Upper lobe of right lung (tissue), 1 donor: ENCODE results near the gene ABCA9. TPM values are rescaled to one million over a fixed set of nuclear protein-coding genes. Genes with fewer than 3 reads are reported as not detected.

Experiments used
- ATAC-seq: fragments of 200-7000 bp; cut with Tn5 transposase; one replicate; pipeline ENCODE4 v1.9.1; 2020; ENCODE audit warnings: mild to moderate bottlenecking, moderate library complexity
- DNase-seq: peaks from one replicate; pipeline ENCODE4 v3.0.0-alpha.2; 2020
- H3K27ac ChIP-seq: fragments of 200-600 bp; one replicate; pipeline ENCODE4 v1.8.0; 2022
- H3K27me3 ChIP-seq: fragments of 200-600 bp; one replicate; pipeline ENCODE4 v1.8.0; 2022; ENCODE audit warnings: mild to moderate bottlenecking
- H3K36me3 ChIP-seq: fragments of 200-600 bp; one replicate; pipeline ENCODE4 v1.8.0; 2022
- H3K4me1 ChIP-seq: fragments of 200-600 bp; one replicate; pipeline ENCODE4 v1.8.0; 2022
- H3K4me3 ChIP-seq: fragments of 200-600 bp; one replicate; pipeline ENCODE4 v1.8.0; 2022; ENCODE audit warnings: mild to moderate bottlenecking
- H3K9me3 ChIP-seq: fragments of 200-600 bp; one replicate; pipeline ENCODE4 v1.8.0; 2022
- intact Hi-C: fragments of 100-400 bp; cut with DNase I; formaldehyde crosslinking; loops from one replicate; pipeline ENCODE4 v1.11.0; 2022
- total RNA-seq: library from RNA; stranded (reverse); fragmentation: NEBNext Ultra II Directional; extraction: Animal tissue kit (Norgen Biotek cat#: 25700); gene quantifications from one replicate; pipeline ENCODE4 v1.2.1, GENCODE V29; 2021
- TF ChIP-seq, protein P1 (sequence below): fragments of 200-600 bp; IDR thresholded peaks from one replicate; pipeline ENCODE4 v1.8.0; 2022; ENCODE audit warnings: antibody characterized with exemption
- donor health status: DM: no; HTN: yes; CAD: no; lungs with severe emphysema.

Gene ABCA9
- total RNA-seq, 1 donor from 2014 or later, result 11.1 TPM

GRCh38 chr17:69096541-69096940 lies 35.8 kb upstream of the ABCA9 start:
- intact Hi-C loops, result no loop called here
- Histone ChIP-seq H3K36me3 (peaks cover 18% of the 10 kb centered on the region), H3K4me3 (no peak overlapping the region), H3K9me3 (no peaks in the 10 kb centered on the region), H3K4me1 (no peaks in the 10 kb centered on the region), H3K27ac (no peak overlapping the region), H3K27me3 (no peaks in the 10 kb centered on the region)
- TF ChIP-seq, protein P1, sequence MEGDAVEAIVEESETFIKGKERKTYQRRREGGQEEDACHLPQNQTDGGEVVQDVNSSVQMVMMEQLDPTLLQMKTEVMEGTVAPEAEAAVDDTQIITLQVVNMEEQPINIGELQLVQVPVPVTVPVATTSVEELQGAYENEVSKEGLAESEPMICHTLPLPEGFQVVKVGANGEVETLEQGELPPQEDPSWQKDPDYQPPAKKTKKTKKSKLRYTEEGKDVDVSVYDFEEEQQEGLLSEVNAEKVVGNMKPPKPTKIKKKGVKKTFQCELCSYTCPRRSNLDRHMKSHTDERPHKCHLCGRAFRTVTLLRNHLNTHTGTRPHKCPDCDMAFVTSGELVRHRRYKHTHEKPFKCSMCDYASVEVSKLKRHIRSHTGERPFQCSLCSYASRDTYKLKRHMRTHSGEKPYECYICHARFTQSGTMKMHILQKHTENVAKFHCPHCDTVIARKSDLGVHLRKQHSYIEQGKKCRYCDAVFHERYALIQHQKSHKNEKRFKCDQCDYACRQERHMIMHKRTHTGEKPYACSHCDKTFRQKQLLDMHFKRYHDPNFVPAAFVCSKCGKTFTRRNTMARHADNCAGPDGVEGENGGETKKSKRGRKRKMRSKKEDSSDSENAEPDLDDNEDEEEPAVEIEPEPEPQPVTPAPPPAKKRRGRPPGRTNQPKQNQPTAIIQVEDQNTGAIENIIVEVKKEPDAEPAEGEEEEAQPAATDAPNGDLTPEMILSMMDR, result no peak
- DNase-seq, result no peak
- no peak for ATAC-seq

DNA sequence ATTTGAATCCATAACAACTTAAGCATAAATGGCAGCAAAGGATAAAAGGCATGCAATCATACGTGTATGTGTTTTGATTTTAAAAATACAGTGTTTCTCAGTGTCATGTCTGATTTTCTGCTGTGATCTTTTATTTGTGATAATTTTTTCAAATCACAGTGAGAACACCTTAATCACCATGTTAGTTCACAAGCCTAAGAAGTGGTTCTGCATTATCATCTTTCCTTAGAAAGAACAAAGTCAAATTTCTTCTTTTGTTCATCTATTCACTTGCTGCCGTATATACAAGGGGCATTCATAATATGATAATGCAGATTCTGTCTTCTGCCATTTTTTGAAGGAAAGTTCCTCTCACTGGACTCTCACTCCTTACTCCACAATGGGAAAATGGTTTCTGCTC lies 33.3 kb upstream of the ABCA9 start:
- ATAC-seq, result no peak
- intact Hi-C loops, result no loop called here
- H3K9me3 ChIP-seq, result no peaks in the 10 kb centered on the region

DNA sequence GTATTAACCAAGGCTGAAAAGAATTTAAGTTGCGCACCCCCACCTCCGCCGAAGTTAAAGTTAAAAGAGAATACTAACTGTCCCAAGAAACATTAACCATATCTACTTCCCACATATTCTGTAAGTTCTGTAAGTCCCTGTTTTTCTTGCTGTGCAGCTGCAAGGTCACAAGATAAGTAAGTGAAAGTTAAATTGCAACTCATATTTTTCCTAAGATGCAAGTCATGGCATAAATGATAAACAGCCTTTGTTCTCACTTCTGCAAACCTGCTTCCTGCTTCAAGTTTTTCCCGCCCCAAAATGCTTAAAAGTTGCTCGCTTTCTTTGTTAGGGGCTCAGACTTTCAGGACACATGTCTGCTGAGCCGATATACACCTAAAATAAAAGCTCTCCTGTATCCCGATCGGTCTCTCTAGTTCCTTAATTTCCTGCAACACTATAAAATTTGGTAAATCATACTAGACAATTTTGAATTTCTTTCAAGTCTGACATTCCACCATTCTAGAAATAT lies 32.6 kb upstream of the ABCA9 start:
- Histone ChIP-seq H3K27ac (no peak overlapping the region), H3K9me3 (no peaks in the 10 kb centered on the region), H3K4me1 (no peaks in the 10 kb centered on the region), H3K4me3 (no peak overlapping the region), H3K36me3 (peaks cover 18% of the 10 kb centered on the region), H3K27me3 (no peaks in the 10 kb centered on the region)
- TF ChIP-seq, protein P1, result no peak
- intact Hi-C loops, result no loop called here
- ATAC-seq (peak; percentile 55), DNase-seq (no peak)

More for the DNA sequence above, 33.3 kb upstream of the ABCA9 start:
- H3K27me3 ChIP-seq, result no peaks in the 10 kb centered on the region
- no peaks in the 10 kb centered on the region for H3K4me1 ChIP-seq
- TF ChIP-seq, protein P1, result no peak
- no peak for DNase-seq
- H3K27ac ChIP-seq, result no peak overlapping the region
- no peak overlapping the region for H3K4me3 ChIP-seq
- peaks cover 18% of the 10 kb centered on the region for H3K36me3 ChIP-seq

- no peak overlapping the region for H3K27ac ChIP-seq
- DNase-seq (no peak), ATAC-seq (no peak)
- no peaks in the 10 kb centered on the region for H3K4me1 ChIP-seq
- peaks cover 10% of the 10 kb centered on the region for H3K36me3 ChIP-seq
- TF ChIP-seq, protein P1, result no peak
- no peaks in the 10 kb centered on the region for H3K9me3 ChIP-seq
- no peaks in the 10 kb centered on the region for H3K27me3 ChIP-seq
- no peak overlapping the region for H3K4me3 ChIP-seq
- intact Hi-C loops, result no loop called here
These were observed 29.6 kb upstream of the ABCA9 start for GRCh38 chr17:69090365-69090764.

DNA sequence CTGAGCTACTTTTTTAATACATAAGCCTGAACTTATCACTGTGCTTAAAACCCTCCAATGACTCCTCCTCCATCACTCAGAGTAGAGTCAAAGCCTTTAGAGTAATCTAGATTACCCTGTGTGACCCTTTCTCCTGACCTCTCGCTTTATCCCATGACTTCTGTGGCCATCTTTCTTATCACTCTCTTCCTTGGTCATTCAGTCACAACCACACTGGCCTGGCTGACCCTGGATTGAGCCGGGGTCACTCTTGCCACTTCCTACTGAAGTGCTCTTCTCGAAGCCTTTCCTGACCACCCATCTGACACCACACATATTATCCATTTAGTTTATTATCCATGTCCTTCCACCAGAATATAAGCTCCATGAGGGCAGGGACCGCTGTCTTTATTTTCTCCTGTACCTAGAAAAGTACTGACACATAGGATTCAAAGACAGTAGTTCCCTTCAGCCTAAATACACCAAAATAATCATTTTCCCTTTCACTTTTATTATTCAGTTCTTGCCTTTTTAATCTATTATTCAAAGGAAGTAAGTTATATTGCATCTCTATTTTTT lies 28.0 kb upstream of the ABCA9 start:
- intact Hi-C loops, result no loop called here
- DNase-seq (no peak), ATAC-seq (no peak)
- TF ChIP-seq, protein P1, result no peak
- H3K4me1 ChIP-seq, result no peaks in the 10 kb centered on the region
- peaks cover 3% of the 10 kb centered on the region for H3K36me3 ChIP-seq
- no peaks in the 10 kb centered on the region for H3K27me3 ChIP-seq
- no peaks in the 10 kb centered on the region for H3K9me3 ChIP-seq
- no peak overlapping the region for H3K27ac ChIP-seq
- H3K4me3 ChIP-seq, result no peak overlapping the region

DNA sequence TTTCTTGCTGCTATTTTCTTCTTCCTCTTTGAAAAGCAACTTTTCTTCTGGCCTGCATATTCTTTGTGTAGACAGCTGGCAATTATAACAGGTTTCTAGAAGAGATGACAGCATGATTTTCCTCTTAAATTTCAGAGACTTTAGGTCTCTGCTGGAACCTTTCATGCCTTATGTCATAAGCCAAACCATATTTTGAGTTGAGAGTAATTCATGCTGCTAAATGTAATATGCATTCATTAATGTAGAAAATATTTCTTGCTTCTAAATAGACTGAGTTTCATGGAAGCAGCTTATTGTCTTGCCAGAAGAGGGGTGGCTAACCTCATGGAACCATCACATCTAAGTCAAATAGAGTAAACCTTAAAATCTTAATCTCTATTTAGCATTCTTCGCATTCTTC lies 25.9 kb upstream of the ABCA9 start:
- Histone ChIP-seq H3K27ac (no peak overlapping the region), H3K9me3 (no peaks in the 10 kb centered on the region), H3K36me3 (peaks cover 15% of the 10 kb centered on the region), H3K4me1 (no peaks in the 10 kb centered on the region), H3K27me3 (no peaks in the 10 kb centered on the region), H3K4me3 (no peak overlapping the region)
- ATAC-seq (no peak), DNase-seq (no peak)
- TF ChIP-seq, protein P1, result no peak
- intact Hi-C loops, result no loop called here
